Stimulated activated CD8-positive, alpha-beta memory T cell treated with anti-CD3 and anti-CD28 coated beads, Interleukin-12 subunit alpha, Interleukin-12 subunit beta, amount 100 ng/mL, for 1 hour (primary cell): ENCODE results near the gene ZBTB21.
"Not testable (repeated sequence)": the region's sequence is repeated elsewhere in the genome, so short reads cannot be mapped to it uniquely, and the experiment has no call there.

Experiments used
- DNase-seq: peaks from one replicate; pipeline ENCODE4 v3.0.0-alpha.2; 2020; ENCODE audit warnings: low read depth

Gene ZBTB21

GRCh38 chr21:41951876-41952567, 58.1 kb downstream of the ZBTB21 start:
- DNase-seq: no peak

- DNase-seq: no peak
Measured at GRCh38 chr21:41950941-41951351, 59.2 kb downstream of the ZBTB21 start.

- DNase-seq: not testable (repeated sequence)
Measured at GRCh38 chr21:41949631-41950030, 60.5 kb downstream of the ZBTB21 start.

GRCh38 chr21:41948901-41949300, 61.3 kb downstream of the ZBTB21 start:
- no peak for DNase-seq

- no peak for DNase-seq
Measured at GRCh38 chr21:41948078-41948895, 61.9 kb downstream of the ZBTB21 start.

- no peak for DNase-seq
Measured at GRCh38 chr21:41945982-41946381, 64.2 kb downstream of the ZBTB21 start.

- DNase-seq: no peak
Measured at GRCh38 chr21:41943851-41944250, 66.3 kb downstream of the ZBTB21 start.

- no peak for DNase-seq
Measured at GRCh38 chr21:41942457-41942856, 67.7 kb downstream of the ZBTB21 start.

- no peak for DNase-seq
Measured at GRCh38 chr21:41941941-41942340, 68.2 kb downstream of the ZBTB21 start.

- DNase-seq: no peak
Measured at GRCh38 chr21:41940431-41940830, 69.7 kb downstream of the ZBTB21 start.

- DNase-seq: no peak
Measured at GRCh38 chr21:41939391-41939790, 70.8 kb downstream of the ZBTB21 start.
